ENCODE measurements around the gene SSC4D. TPM values are rescaled to one million over a fixed set of nuclear protein-coding genes. Genes with fewer than 3 reads are reported as not detected.
A peak's percentile ranks its signal among the peaks of the same experiment; 100 is the strongest.

SSC4D gene
- total and polyA plus RNA-seq, 9 of the 15 experiments (the other 6 are each of a cell fraction or from before 2014, with no cell fraction given), result 0.06 to 1.1 (median 0.85) TPM; not detected in 1

GRCh38 chr7:76359111-76359977 is 50.2 kb downstream of the SSC4D start (continued):
- TF ChIP-seq POU5F1 (IDR thresholded peaks at IDR 0.05; ENCODE audit: borderline replicate concordance, low read depth, low read length, partially characterized antibody) (no peak), ARNT (IDR thresholded peaks at IDR 0.05) (peak in 1 of 2 experiments; percentile 67; a peak in 1 of 4 replicates), ZBTB49 (CRISPR knock-in tag; IDR thresholded peaks at IDR 0.05; ENCODE audit: borderline replicate concordance) (no peak), ZNF143 (CRISPR knock-in tag; IDR thresholded peaks at IDR 0.05) (peak; percentile 92), NONO (IDR thresholded peaks at IDR 0.05; ENCODE audit: low read depth in 2 of 2, low read length in 1 of 2) (peak in 1 of 2 experiments; percentile 70; a peak in 1 of 4 replicates), SNAPC5 (CRISPR knock-in tag; IDR thresholded peaks at IDR 0.05) (no peak), SOX6 (IDR thresholded peaks at IDR 0.05) (peak; percentile 48; the same call in 1 of the 2 replicates), ZNF707 (CRISPR knock-in tag; conservative IDR thresholded peaks at IDR 0.05) (no peak), TAL1 (IDR thresholded peaks at IDR 0.05) (no peak), XRCC5 (IDR thresholded peaks at IDR 0.05; ENCODE audit: low read depth, low read length) (no peak), CREB3L1 (IDR thresholded peaks at IDR 0.05; ENCODE audit: borderline replicate concordance, low read depth) (peak; percentile 75), AFF1 (IDR thresholded peaks at IDR 0.05; ENCODE audit: low read depth in 1 of 2, partially characterized antibody in 2 of 2) (peak in 1 of 2 experiments; percentile 96), CCAR2 (IDR thresholded peaks at IDR 0.05; ENCODE audit: low read depth, low read length) (no peak), TOE1 (IDR thresholded peaks at IDR 0.05; ENCODE audit: borderline replicate concordance) (peak; percentile 76), TOE1 (CRISPR knock-in tag; IDR thresholded peaks at IDR 0.05; ENCODE audit: borderline replicate concordance, low read depth) (no peak), HNRNPK (IDR thresholded peaks at IDR 0.05; ENCODE audit: low read depth, low read length, poor library complexity, severe bottlenecking) (no peak)

All from K562 (cell line).